GM19240 (cell line): Measurements from ENCODE around the gene SLC8A2.

Experiments used
- DNase-seq: peaks from one replicate; pipeline ENCODE4 v3.0.0; 2011; ENCODE audit warnings: low spot score; ENCODE audit not compliant: insufficient read length

The SLC8A2 gene

DNA sequence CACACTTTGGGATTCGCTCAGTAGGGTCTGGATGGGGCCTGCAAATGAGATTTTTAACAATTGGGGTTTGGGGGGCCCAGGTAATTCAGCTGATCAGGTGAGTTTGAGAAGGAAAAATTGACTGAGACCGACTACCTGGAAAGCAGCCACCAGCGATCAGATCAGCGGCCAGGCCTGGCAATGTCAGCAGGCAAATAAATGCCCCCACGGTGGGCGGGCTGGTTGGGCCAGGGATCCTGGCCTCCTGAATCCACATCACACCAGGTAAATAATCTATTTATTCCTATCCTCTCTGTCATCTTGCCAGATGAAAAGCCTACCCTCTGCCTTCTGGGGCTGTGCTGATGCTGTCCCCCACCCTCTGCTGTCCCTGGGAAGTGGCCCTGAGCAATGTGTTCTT, 33.8 kb upstream of the SLC8A2 start:
- DNase-seq: no peak

DNA sequence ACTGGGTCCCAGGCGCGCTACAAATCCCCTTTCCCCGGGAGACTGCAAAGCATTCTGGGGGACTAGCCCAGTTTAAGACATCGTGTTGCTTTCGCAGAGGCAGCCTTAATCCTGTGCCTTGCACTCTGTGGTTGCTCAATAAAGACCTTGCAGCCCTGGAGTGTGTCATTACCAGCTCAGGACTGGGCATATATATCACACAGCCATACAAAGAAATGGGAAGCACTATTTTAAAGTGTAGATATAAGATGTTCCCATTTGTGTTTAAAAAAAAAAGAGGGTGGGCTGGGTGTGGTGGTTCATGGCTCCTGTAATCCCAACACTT, 32.1 kb upstream of the SLC8A2 start:
- no peak for DNase-seq

DNA sequence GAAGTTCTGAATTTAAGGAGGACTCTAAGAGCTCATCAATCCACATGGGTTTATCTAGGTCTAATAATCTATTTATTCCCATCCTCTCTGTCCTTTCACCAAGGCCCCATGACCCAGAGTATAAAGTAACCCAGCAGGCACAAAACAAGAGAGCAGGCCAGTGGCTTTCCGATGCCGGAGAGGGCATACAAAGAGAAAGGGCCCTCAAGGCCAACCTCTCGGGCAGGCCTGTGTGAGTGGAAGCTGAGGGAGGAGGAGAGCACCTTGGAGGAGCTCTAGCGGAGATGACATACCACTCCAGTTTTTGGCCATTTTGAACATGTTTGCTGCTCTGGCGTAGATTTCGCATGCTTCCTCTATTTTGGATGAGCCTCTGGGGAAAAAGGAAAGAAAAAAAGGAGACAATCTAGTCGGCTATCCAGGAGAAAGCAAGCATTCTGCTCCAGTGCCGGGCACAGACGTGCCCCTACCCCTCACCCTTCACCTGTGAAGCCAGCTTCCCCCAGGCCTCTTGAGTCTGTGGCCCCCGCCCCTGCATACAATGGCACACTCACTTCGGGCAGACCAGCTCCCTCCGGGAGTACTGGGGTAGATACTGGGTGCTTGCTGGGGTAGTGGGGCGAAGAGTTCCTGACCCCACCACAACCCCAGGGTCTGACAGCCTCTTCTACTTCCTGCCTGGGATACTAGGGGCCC, 31.6 kb upstream of the SLC8A2 start:
- DNase-seq: no peak

DNA sequence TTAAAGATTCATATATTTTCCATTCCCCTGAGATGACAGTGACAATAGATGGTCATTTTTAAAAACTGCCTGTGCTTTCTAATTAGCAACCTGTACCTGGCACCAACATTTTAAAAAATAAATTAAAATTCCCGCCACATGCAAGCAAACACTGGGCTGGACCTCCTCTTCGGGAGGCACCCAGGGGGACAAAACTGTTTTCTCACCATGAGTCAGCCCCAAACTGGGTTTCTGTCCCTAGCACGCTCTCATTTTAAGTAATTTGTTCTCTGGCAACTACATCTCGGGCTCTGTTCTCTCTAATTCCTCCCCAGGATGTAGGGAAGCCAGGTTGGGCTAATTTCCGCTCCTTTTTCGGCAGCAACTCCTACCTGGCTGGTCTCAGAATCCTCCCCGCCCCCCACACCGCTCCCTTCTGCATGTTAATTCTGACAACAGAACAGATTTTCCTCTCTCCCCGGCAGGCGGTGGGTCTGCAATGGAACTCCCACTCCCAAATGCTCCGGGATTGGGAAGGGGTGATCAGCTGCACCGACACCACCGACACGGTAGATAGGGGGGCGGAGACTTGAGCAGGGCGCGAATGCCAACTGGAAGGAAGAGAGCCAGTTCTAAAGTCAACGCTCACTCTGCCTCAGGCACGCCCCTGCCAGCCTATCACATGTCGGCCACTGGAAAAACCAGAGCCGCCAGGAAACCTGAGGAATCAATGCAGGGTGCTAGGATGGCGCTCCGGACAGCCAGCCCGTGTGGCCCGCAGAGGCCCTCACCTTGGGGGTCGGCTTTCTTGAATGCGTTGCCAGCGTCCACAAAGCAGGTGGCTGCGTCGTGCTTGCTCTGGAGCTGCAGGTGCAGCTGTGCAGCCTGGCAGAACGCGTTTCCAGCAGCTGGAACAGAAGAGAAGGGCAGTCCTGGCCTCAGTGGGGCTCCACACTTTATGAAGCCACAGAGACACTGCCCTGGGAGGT, 28.5 kb upstream of the SLC8A2 start:
- DNase-seq: no peak

DNA sequence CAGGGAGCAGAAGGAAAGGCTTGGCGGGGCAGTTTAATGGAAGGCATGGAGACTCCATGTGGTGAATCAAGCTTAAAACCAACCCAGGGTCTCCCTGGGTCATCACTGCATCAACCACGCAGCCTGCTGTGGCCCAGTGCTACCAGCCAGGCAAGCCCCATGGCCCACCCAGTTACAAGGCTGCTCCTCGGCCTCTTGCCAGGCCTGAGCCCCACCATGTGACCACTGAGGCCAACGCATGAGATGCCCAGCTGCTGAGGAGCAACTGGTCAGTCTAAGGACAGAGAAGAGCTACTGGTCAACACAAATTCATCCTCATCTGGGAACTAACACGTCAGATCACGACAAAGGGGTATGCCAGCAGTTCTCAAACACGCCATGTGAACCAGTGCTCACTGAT, 27.7 kb upstream of the SLC8A2 start:
- DNase-seq: no peak

DNA sequence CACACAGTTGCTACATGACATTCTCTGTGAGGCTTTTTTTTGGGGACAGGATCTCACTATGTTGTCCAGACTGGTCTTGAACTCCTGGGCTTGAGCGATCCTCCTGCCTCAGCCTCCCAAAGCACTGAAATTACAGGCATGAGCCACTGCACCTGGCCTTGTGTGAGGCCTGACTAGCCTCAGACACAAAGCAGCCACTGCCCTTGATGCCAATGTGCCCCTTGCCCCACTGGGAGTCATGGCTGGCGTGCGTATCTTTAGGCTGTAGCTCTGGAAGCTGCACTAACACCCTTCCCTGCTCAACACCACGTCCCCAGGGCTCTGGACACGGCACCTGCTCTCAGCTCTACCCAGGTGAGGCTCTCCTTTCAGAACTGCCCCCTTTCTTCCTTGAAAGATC, 26.9 kb upstream of the SLC8A2 start:
- DNase-seq: no peak

DNA sequence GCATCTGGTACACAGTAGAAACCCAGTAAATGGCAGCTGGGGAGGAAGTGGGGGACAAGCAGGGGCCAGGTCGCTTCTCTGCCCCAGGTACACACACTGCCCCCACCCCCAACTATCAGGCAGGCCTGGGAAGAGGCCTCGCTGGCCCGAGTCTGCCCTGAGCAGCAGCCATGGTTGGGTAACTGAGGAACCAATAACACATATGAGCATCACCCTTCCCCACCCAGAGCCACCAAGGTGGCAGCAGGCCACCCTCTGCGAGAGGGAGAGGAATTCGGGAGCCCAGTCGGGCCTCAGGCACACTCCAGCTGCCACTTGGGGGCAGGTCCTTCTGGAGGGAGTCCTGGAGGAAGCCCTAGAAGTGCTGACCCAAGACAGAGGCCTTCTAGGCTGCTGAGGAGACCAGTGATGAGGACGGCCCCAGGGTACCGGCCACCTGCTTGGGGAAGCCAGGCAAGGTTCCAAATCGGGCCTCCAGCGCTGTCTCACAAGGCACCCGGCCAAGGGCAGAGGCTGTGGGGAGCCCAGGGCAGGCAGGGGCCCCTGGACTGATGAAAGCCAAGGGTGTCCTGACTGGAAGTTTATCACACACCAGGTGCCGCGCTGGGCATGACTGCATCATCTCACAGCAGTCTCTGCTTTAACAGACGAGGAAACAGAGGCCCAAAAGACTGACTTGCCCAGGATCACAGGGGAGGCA, 26.3 kb upstream of the SLC8A2 start:
- no peak for DNase-seq

DNA sequence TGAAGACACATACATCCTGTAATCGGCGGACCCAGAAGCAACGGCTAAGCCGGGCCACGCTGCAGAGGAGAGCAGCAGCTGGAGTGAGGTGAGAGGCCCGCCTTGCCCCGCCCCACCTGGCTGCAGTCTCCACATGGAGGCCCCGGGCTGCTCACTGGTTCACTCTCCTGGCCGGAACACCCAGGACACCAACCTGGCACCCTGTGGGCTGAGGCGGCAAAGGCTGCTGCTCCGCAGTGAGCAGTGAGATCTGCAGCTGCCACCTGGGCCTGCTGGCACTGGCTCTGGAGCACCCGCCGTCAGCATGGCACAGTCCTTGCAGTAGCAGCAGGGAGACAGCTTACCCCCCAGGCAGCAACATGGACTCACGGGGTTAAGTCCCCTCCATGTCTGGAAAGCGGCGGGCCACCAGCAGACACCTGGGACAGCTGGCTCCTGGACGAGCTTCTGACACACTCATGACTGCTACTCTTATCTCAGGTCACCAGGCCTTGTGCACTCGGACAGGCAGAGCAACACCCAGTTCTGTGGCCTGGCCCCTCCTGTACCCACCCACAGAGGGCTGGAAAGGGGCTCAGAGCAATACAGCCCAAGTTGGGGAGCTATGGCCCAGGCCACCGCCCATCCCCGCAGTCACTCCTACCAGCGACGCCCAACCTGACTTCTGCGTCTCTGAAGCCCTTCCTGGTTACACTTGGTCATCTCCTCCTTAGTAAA, 25.5 kb upstream of the SLC8A2 start:
- no peak for DNase-seq

DNA sequence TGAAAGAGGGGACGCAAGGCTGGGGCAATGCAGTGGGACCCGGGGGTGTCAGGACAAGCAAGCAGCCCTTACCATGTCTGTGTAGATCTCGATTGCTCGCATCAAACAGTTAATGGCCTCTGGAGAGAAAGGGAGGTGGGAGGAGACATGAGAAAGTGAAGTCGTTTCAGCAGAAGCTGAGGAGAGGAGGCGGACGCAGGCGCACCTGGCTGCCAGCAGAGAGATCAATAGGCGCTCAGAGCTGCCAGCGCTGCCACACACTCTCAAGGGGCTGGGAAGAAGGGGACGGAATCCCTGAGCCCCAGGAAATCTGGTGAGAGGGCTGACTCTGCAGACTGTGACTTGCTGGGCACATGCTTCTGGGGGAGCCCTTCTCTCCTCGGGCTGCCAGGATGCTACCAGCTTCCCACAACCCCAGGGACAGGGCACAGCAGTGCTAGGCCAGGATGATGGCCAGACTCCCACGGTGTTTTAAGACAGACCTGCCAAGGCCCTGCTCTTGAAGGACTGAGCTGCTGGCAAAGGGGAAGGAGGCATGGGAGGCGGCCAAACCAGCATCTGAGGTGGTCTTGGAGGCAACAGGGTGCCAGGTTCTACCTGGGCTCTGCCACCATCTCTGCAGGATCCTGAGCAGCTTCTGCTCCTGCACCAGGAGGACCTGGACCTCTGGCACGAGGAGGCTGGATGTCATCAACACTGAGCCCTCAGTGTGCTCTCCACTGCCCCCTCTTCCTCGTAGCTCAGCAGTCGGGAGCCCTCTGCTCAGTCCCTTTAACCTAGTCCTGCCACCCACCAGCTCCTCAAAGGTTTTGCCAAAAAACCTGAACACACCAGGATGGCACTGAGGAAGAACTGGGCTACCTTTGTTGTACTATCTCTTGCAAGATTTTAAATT, 24.0 kb upstream of the SLC8A2 start:
- DNase-seq: no peak

DNA sequence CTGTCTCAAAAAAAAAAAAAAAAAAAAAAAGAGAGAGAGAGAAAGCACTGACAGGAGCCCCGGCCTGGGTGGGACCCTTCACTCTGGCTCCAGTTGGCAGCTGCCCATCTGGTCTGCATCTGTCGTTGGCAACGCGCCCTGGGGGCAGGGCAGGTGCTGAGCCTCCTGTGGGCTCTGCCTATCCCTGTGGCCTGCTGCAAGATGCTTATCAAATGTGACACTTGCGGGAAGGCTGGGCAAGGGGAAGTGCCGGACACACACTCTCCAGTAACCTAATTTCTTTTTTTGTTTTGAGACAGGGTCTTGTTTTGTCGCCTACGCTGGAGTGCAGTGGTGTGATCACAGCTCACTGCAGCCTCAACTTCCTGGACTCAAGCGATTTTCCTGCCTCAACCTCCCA, 23.0 kb upstream of the SLC8A2 start:
- no peak for DNase-seq

DNA sequence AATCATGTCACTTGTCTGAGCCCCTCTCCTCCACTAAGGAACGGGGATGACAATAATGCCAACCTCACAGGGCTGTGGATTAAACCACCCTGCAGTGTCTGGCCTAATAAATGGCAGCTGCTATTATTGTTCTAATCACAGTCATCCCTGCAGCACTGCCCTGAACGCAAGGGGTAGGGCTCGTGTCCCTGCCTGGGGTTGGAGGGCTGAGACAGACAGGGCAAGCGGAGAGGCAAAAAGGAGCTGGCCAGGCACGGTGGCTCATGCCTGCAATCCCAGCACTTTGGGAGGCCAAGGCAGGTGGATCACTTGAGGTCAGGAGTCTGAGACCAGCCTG, 22.5 kb upstream of the SLC8A2 start:
- DNase-seq: no peak

DNA sequence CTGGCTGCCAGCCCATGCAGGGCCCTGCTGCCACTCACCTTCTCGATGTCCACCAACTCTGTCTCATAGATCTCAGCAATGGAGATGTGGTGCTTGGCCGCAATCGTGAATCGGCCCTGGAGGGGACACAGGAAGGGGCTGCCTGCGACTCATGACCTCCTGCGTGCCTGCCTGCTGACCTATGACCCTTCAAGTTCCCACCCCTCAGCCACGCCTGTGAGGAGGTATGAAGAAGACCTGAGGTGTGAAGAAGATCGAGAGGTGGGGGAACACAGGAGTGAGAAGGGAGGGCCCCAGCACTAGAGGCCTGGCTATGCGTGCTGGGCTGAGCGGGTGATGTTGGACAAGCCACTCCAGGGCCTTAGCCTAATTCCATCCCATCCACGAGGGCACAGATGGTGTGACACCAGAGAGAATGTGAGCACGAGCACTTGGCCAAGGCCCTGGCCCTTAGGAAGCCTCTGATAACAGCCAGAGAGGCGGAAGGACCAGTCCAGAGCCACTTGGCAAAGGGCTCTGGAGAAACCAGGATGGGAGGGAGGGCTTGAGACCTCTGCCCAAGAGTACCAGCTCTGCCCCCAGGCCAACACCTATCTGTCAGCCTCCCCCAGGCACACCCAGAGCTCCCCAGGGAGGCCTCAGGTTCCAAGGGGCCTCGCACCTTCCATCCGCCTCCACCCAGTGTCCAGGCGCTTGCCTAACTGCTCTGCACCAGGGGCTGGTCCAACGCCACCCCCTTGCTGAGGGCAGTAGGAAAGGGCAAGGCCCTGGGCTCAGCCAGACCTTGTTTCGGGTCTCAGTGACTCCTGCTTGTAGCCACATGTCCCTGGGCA, 21.9 kb upstream of the SLC8A2 start:
- no peak for DNase-seq

DNA sequence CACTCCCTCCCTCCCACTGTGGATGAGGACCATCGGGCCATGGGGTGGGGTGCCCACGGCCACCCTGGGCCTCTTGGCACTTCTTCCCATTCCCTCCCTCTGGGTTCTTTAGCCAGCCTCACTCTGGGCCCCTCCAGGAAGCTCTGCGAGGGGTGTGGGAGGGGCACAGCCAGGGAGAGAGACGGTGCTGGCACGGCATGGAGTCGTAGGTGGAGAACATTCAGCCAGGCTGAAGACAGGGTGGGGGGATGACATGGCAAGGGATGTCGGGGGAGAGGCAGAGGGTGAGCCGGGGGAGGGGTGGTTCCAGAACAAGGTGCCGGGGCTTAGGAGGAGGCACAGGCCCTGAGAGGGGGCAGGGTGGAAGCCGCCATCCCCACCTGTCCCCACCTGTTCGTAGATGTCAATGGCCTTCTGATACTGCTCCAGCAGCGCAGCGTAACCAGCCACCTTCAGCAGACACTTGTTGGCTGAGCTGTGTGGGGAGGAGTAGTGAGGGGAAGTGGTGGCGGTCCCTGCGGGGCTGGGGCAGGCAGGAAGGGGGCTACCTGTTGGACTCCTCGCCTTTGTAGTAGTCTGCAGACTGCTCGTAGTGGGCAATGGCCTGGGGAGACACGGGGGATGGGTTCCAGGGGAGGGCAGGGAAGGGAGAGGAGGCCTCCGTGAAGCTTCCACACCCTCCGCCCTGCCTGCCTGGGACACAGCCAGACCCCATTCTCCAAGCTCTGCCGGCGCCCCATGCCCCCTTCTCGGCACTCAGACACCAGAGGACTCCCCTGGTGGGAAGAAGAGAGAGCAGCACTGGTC, 21.1 kb upstream of the SLC8A2 start:
- DNase-seq: no peak

DNA sequence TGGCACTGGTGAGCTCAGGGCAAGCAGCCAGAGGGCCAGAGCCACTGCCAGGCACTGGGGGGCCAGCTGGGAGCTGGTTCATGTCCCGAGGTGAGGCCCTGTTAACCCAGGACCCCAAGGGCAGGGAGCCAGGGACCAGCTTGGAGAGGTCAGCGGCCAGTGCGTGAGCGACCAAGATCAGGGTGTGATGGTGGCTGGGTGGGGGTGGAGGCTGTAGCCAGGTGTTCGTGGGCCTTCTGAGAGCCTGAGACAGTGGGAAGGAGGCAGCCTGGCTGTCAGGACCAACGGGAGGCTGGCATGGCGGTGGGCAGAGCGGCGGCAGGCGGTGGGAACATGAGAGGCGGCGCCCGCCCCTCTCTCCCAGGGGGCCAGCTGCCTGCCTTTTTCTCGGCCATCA, 20.4 kb upstream of the SLC8A2 start:
- no peak for DNase-seq

DNA sequence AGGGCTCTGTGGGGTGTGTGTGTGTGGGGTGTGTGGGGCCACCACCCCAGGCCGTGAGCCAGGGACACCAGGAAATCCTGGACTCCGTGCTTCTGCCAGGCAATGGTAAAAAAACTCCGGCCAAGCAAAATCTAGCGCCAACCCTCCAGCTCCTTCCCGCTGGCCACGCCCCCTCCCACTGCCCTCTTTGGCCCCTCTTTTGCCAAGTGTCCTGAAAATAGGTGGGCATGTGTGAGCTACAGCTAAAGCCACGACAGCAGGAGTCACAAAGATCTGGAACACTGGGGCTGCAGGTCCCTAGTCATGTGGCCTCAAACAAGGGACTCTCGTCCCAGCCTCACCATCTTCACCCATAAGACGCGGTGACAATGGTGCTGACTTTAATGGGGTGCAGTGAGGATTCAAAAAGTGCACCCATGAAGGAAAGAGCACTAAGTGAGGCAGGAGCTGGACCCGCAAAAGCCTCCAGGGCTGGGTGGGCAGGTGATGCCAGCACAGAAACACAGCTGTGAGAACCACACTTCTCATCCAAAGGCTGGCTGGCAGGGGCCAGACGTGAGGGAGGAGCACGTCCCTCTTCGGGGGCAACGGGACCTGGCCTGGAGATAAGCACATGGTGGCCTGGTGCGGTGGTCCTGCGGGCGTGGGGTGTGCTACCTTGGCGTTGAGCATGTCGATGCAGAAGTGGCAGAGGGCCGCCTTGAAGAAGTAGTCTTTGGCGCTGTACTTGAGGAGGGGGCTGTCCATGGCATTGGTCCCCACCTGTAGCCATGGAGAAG, 19.9 kb upstream of the SLC8A2 start:
- DNase-seq: no peak

DNA sequence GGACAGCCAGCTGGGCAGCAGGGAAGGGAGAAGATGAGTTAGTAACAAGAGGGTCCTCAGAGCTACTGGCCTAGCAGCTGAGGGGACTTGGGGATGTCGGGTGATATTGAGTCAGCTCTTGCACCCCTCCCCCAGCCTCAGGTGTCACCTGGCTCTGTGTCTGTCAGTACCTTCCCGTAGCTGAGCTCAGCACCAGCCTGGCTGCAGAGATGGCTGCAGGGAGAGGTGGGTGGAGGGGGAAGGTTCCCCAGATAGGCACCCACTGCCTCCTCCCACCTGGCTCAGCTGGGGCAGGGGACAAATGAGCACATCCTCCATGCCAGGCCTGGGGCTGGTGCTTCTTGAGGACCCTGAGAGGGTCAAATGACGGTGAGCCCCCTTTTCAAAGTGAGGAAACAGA, 19.2 kb upstream of the SLC8A2 start:
- no peak for DNase-seq

DNA sequence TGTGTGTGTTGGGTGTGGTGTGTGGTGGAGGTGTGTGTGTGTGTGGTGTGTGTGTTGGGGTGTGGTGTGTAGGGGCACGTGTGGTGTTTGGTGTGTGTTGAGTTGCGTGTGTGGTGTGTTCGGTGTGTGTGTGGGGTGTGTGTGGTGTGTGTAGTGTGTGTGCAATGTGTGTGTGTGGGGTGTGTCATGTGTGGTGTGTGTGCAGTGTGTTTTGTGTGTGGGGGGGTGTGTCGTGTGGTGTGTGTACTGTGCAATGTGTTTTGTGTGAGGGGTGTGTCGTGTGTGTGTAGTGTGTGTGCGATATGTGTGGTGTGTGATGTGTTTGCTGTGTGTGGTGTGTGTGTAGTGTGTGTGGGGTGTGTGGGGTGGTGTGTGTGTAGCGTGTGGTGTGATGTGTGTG, 18.3 kb upstream of the SLC8A2 start:
- DNase-seq: no peak
